Ishikawa (cell line): Measurements from ENCODE around the gene ORM1.

Source experiments
- CEBPB ChIP-seq: IDR thresholded peaks from 2 replicates; pipeline ENCODE4 v1.6.1; 2012
- EGR1 ChIP-seq: IDR thresholded peaks from 2 replicates; pipeline ENCODE4 v1.6.1; 2012
- EP300 ChIP-seq: IDR thresholded peaks from 2 replicates; pipeline ENCODE4 v1.6.1; 2012; ENCODE audit warnings: borderline replicate concordance
- MAX ChIP-seq: IDR thresholded peaks from 2 replicates; pipeline ENCODE4 v1.6.1; 2012
- NFIC ChIP-seq: IDR thresholded peaks from 2 replicates; pipeline ENCODE4 v1.6.1; 2012
- RAD21 ChIP-seq: IDR thresholded peaks from 2 replicates; pipeline ENCODE4 v1.6.1; 2012; ENCODE audit warnings: low read depth
- REST ChIP-seq: IDR thresholded peaks from 2 replicates; pipeline ENCODE4 v1.6.1; 2012; ENCODE audit warnings: low read depth, mild to moderate bottlenecking
- TAF1 ChIP-seq: IDR thresholded peaks from 2 replicates; pipeline ENCODE4 v1.6.1; 2012; ENCODE audit warnings: low read depth, mild to moderate bottlenecking
- TCF12 ChIP-seq: IDR thresholded peaks from 2 replicates; pipeline ENCODE4 v1.6.1; 2012; ENCODE audit warnings: low read depth
- TEAD4 ChIP-seq: IDR thresholded peaks from 2 replicates; pipeline ENCODE4 v1.6.1; 2012
- ZBTB7A ChIP-seq: IDR thresholded peaks from 2 replicates; pipeline ENCODE4 v1.6.1; 2012; ENCODE audit warnings: low read depth

GRCh38 chr9:114287763-114288192 is 35.1 kb upstream of the ORM1 start:
- no peak for TF ChIP-seq EP300
- no peak for TF ChIP-seq NFIC
- no peak for TF ChIP-seq RAD21
- no peak for TF ChIP-seq EGR1
- TF ChIP-seq TCF12, result no peak
- TF ChIP-seq MAX, result no peak
- TF ChIP-seq CEBPB, result no peak
- TF ChIP-seq TAF1, result no peak
- TF ChIP-seq TEAD4, result no peak
- no peak for TF ChIP-seq REST
- no peak for TF ChIP-seq ZBTB7A
